ENCODE measurements around the gene OR5H14.

OR5H14 gene

GRCh38 chr3:98199020-98199419 is 51.7 kb downstream of the OR5H14 start:
- DNase-seq (ENCODE audit: low spot score): no peak

All from iPS-NIHi11 (cell line).